ENCODE measurements around the gene GRIN2C. TPM values are rescaled to one million over a fixed set of nuclear protein-coding genes. Genes with fewer than 3 reads are reported as not detected.

Gene GRIN2C
- total RNA-seq, 2 donors from 2014 or later, result 27.6 to 34.4 TPM

- TF ChIP-seq CTCF (IDR thresholded peaks at IDR 0.05), result no peak
- no peak for DNase-seq (ENCODE audit: low spot score)
- H3K4me3 ChIP-seq, result no peak overlapping the region
- H3K9me3 ChIP-seq, result no peaks in the 10 kb centered on the region
- no peak overlapping the region for H3K27ac ChIP-seq
- peaks cover 0 to 46% of the 10 kb centered on the region in 2 donors for H3K4me1 ChIP-seq
- H3K27me3 ChIP-seq, result no peaks in the 10 kb centered on the region
- H3K36me3 ChIP-seq, result no peaks in the 10 kb centered on the region
Observed at GRCh38 chr17:74815067-74815466, 44.6 kb downstream of the GRIN2C start.

- H3K36me3 ChIP-seq, result no peaks in the 10 kb centered on the region
- H3K4me1 ChIP-seq, result peaks cover 0 to 46% of the 10 kb centered on the region in 2 donors
- peak in 1 of 2 donors; percentile 20 for TF ChIP-seq CTCF (IDR thresholded peaks at IDR 0.05)
- H3K27me3 ChIP-seq, result no peaks in the 10 kb centered on the region
- H3K27ac ChIP-seq, result no peak overlapping the region
- H3K9me3 ChIP-seq, result no peaks in the 10 kb centered on the region
- no peak overlapping the region for H3K4me3 ChIP-seq
- DNase-seq (ENCODE audit: low spot score), result no peak
Observed at GRCh38 chr17:74814453-74814852, 45.2 kb downstream of the GRIN2C start.

- Histone ChIP-seq H3K27ac (peak overlapping the region; percentile 70 to 77), H3K36me3 (no peaks in the 10 kb centered on the region), H3K4me3 (peak overlapping the region; percentile 20 to 34), H3K27me3 (no peaks in the 10 kb centered on the region), H3K9me3 (no peaks in the 10 kb centered on the region), H3K4me1 (peaks cover 0 to 46% of the 10 kb centered on the region in 2 donors)
- TF ChIP-seq CTCF (IDR thresholded peaks at IDR 0.05), result no peak
- no peak for DNase-seq (ENCODE audit: low spot score)
Observed at GRCh38 chr17:74812109-74813009, 47.3 kb downstream of the GRIN2C start.

- H3K27ac ChIP-seq, result peak overlapping the region in 1 of 2 donors; percentile 17
- no peaks in the 10 kb centered on the region for H3K36me3 ChIP-seq
- no peaks in the 10 kb centered on the region for H3K27me3 ChIP-seq
- H3K4me1 ChIP-seq, result peaks cover 0 to 46% of the 10 kb centered on the region in 2 donors
- no peaks in the 10 kb centered on the region for H3K9me3 ChIP-seq
- H3K4me3 ChIP-seq, result no peak overlapping the region
- no peak for DNase-seq (ENCODE audit: low spot score)
- TF ChIP-seq CTCF (IDR thresholded peaks at IDR 0.05), result no peak
Observed at GRCh38 chr17:74810699-74811485, 48.8 kb downstream of the GRIN2C start.

GRCh38 chr17:74808714-74809430 lies 50.8 kb downstream of the GRIN2C start:
- Histone ChIP-seq H3K27me3 (no peaks in the 10 kb centered on the region), H3K36me3 (peaks cover 4% of the 10 kb centered on the region), H3K9me3 (no peaks in the 10 kb centered on the region), H3K27ac (no peak overlapping the region), H3K4me3 (no peak overlapping the region), H3K4me1 (peaks cover 0 to 38% of the 10 kb centered on the region in 2 donors)
- DNase-seq (ENCODE audit: low spot score), result no peak
- TF ChIP-seq CTCF (IDR thresholded peaks at IDR 0.05), result no peak

Measured in right atrium auricular region (tissue), 2 donors.